Measurements from ENCODE around the gene SECISBP2L.

DNA sequence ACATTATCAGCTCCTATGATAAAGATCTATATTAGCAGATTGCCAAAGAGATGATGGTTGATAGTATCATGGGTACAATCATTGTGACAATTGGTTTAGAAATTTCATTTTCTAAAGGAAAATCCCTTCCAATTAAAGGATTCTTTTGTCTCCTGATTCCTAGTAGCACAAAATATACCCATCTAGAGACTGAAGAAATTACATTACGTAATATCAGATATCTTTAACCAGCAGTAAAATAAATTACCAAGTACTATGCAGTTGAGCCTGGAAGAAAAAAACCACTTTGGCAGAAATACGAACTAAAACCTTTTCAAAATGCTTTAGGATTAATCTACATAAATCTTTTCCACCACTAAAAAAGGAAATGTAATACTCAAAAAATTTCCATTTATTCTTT lies 46.9 kb downstream of the SECISBP2L start:
- TF ChIP-seq, protein P1, sequence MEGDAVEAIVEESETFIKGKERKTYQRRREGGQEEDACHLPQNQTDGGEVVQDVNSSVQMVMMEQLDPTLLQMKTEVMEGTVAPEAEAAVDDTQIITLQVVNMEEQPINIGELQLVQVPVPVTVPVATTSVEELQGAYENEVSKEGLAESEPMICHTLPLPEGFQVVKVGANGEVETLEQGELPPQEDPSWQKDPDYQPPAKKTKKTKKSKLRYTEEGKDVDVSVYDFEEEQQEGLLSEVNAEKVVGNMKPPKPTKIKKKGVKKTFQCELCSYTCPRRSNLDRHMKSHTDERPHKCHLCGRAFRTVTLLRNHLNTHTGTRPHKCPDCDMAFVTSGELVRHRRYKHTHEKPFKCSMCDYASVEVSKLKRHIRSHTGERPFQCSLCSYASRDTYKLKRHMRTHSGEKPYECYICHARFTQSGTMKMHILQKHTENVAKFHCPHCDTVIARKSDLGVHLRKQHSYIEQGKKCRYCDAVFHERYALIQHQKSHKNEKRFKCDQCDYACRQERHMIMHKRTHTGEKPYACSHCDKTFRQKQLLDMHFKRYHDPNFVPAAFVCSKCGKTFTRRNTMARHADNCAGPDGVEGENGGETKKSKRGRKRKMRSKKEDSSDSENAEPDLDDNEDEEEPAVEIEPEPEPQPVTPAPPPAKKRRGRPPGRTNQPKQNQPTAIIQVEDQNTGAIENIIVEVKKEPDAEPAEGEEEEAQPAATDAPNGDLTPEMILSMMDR (IDR thresholded peaks at IDR 0.05; ENCODE audit: insufficient read depth, low read length, poor library complexity, severe bottlenecking): no peak
- TF ChIP-seq EZH2phosphoT487 (conservative IDR thresholded peaks at IDR 0.05; ENCODE audit: low read length): no peak
